Measurements from ENCODE around the gene C19orf53.

DNA sequence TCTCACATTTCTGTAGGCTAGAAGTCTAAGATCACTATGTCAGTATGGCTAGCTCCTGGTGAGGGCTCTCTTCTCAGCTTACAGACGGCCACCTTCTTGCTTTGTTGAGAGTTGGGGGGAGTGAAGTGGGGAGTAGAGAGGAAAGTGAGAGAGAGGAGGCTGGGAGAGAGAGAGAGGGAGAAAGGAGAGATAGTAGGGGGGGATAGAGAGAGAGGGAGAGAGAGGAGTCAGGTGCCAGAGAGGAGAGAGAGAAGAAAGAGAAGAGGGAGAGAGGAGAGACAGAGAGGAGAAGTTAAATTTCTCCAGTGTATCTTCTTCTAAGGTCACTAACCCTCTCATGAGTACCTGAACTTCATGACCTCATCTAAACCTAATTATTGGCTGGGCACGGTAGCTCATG lies 49.6 kb downstream of the C19orf53 start:
- TF ChIP-seq, protein P1, sequence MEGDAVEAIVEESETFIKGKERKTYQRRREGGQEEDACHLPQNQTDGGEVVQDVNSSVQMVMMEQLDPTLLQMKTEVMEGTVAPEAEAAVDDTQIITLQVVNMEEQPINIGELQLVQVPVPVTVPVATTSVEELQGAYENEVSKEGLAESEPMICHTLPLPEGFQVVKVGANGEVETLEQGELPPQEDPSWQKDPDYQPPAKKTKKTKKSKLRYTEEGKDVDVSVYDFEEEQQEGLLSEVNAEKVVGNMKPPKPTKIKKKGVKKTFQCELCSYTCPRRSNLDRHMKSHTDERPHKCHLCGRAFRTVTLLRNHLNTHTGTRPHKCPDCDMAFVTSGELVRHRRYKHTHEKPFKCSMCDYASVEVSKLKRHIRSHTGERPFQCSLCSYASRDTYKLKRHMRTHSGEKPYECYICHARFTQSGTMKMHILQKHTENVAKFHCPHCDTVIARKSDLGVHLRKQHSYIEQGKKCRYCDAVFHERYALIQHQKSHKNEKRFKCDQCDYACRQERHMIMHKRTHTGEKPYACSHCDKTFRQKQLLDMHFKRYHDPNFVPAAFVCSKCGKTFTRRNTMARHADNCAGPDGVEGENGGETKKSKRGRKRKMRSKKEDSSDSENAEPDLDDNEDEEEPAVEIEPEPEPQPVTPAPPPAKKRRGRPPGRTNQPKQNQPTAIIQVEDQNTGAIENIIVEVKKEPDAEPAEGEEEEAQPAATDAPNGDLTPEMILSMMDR (IDR thresholded peaks at IDR 0.05 in 2 of 3, conservative IDR thresholded peaks at IDR 0.05 in 1 of 3; ENCODE audit: borderline replicate concordance in 1 of 3, insufficient read depth in 1 of 3, low read depth in 2 of 3, low read length in 2 of 3), result no peak
- TF ChIP-seq EZH2 (IDR thresholded peaks at IDR 0.05) (no peak), POLR2A (IDR thresholded peaks at IDR 0.05; ENCODE audit: borderline replicate concordance, extremely low read depth, insufficient read depth, insufficient read length) (no peak), SP1 (IDR thresholded peaks at IDR 0.05; ENCODE audit: low read depth) (no peak), POLR2AphosphoS5 (IDR thresholded peaks at IDR 0.05; ENCODE audit: low read depth, low read length) (no peak), ZNF274 (IDR thresholded peaks at IDR 0.05; ENCODE audit: low read depth, low read length) (no peak), REST (IDR thresholded peaks at IDR 0.05; ENCODE audit: low read depth) (no peak), FOSL1 (IDR thresholded peaks at IDR 0.05; ENCODE audit: low read depth) (no peak)
- TF ChIP-seq, protein P2, sequence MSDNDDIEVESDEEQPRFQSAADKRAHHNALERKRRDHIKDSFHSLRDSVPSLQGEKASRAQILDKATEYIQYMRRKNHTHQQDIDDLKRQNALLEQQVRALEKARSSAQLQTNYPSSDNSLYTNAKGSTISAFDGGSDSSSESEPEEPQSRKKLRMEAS (IDR thresholded peaks at IDR 0.05), result no peak
- TF ChIP-seq, protein P3, sequence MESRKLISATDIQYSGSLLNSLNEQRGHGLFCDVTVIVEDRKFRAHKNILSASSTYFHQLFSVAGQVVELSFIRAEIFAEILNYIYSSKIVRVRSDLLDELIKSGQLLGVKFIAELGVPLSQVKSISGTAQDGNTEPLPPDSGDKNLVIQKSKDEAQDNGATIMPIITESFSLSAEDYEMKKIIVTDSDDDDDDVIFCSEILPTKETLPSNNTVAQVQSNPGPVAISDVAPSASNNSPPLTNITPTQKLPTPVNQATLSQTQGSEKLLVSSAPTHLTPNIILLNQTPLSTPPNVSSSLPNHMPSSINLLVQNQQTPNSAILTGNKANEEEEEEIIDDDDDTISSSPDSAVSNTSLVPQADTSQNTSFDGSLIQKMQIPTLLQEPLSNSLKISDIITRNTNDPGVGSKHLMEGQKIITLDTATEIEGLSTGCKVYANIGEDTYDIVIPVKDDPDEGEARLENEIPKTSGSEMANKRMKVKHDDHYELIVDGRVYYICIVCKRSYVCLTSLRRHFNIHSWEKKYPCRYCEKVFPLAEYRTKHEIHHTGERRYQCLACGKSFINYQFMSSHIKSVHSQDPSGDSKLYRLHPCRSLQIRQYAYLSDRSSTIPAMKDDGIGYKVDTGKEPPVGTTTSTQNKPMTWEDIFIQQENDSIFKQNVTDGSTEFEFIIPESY (IDR thresholded peaks at IDR 0.05; ENCODE audit: extremely low read depth, insufficient replicate concordance, low read length), result no peak

Measured in HCT116 (cell line).